Upper lobe of right lung (tissue), 1 donor: ENCODE data around the gene SET. TPM values are rescaled to one million over a fixed set of nuclear protein-coding genes. Genes with fewer than 3 reads are reported as not detected.

Experiments used
- ATAC-seq: fragments of 200-7000 bp; cut with Tn5 transposase; one replicate; pipeline ENCODE4 v1.9.1; 2020; ENCODE audit warnings: mild to moderate bottlenecking, moderate library complexity
- DNase-seq: peaks from one replicate; pipeline ENCODE4 v3.0.0-alpha.2; 2020
- H3K27ac ChIP-seq: fragments of 200-600 bp; one replicate; pipeline ENCODE4 v1.8.0; 2022
- H3K27me3 ChIP-seq: fragments of 200-600 bp; one replicate; pipeline ENCODE4 v1.8.0; 2022; ENCODE audit warnings: mild to moderate bottlenecking
- H3K36me3 ChIP-seq: fragments of 200-600 bp; one replicate; pipeline ENCODE4 v1.8.0; 2022
- H3K4me1 ChIP-seq: fragments of 200-600 bp; one replicate; pipeline ENCODE4 v1.8.0; 2022
- H3K4me3 ChIP-seq: fragments of 200-600 bp; one replicate; pipeline ENCODE4 v1.8.0; 2022; ENCODE audit warnings: mild to moderate bottlenecking
- H3K9me3 ChIP-seq: fragments of 200-600 bp; one replicate; pipeline ENCODE4 v1.8.0; 2022
- CTCF ChIP-seq: fragments of 200-600 bp; IDR thresholded peaks from one replicate; pipeline ENCODE4 v1.8.0; 2022; ENCODE audit warnings: antibody characterized with exemption
- intact Hi-C: fragments of 100-400 bp; cut with DNase I; formaldehyde crosslinking; loops from one replicate; pipeline ENCODE4 v1.11.0; 2022
- total RNA-seq: library from RNA; stranded (reverse); fragmentation: NEBNext Ultra II Directional; extraction: Animal tissue kit (Norgen Biotek cat#: 25700); gene quantifications from one replicate; pipeline ENCODE4 v1.2.1, GENCODE V29; 2021
- donor health status: DM: no; HTN: yes; CAD: no; lungs with severe emphysema.

The SET gene
- total RNA-seq, 1 donor from 2014 or later: 227 TPM

- intact Hi-C loops: no loop called here
- DNase-seq: peak; percentile 42
Observed at GRCh38 chr9:128701227-128701854, 12.3 kb downstream of the SET start.

GRCh38 chr9:128702445-128702948, 13.5 kb downstream of the SET start, which contains the start of gene PKN3:
PKN3 (plus strand) TSS chr9:128702503; CDS start chr9:128702916, 413 bp downstream.
- DNase-seq (peak; percentile 95), ATAC-seq (peak; percentile 95)
- peaks cover 9% of the 10 kb centered on the region for H3K4me1 ChIP-seq
- no peaks in the 10 kb centered on the region for H3K36me3 ChIP-seq
- H3K9me3 ChIP-seq: no peaks in the 10 kb centered on the region
- H3K4me3 ChIP-seq: peak within 1 kb of the TSS; percentile 77
- H3K27ac ChIP-seq: peak within 1 kb of the TSS; percentile 80
- no peaks in the 10 kb centered on the region for H3K27me3 ChIP-seq
- TF ChIP-seq CTCF: peak; percentile 82
- intact Hi-C loops: no loop called here

More at GRCh38 chr9:128701227-128701854, 12.3 kb downstream of the SET start:
- no peak overlapping the region for H3K4me3 ChIP-seq
- TF ChIP-seq CTCF: no peak
- no peak overlapping the region for H3K27ac ChIP-seq
- no peaks in the 10 kb centered on the region for H3K9me3 ChIP-seq
- no peak for ATAC-seq
- peaks cover 9% of the 10 kb centered on the region for H3K4me1 ChIP-seq
- H3K27me3 ChIP-seq: no peaks in the 10 kb centered on the region
- peaks cover 5% of the 10 kb centered on the region for H3K36me3 ChIP-seq

GRCh38 chr9:128702949-128703615, 14.1 kb downstream of the SET start:
- H3K27me3 ChIP-seq: no peaks in the 10 kb centered on the region
- peak; percentile 24 for ATAC-seq
- H3K9me3 ChIP-seq: no peaks in the 10 kb centered on the region
- no peak for TF ChIP-seq CTCF
- H3K36me3 ChIP-seq: no peaks in the 10 kb centered on the region
- peak overlapping the region; percentile 80 for H3K27ac ChIP-seq
- intact Hi-C loops: no loop called here
- peak overlapping the region; percentile 77 for H3K4me3 ChIP-seq
- peaks cover 9% of the 10 kb centered on the region for H3K4me1 ChIP-seq
- peak; percentile 69 for DNase-seq

GRCh38 chr9:128703616-128704355, 14.8 kb downstream of the SET start:
- DNase-seq: peak; percentile 68
- H3K27ac ChIP-seq: peak overlapping the region; percentile 80
- peaks cover 9% of the 10 kb centered on the region for H3K4me1 ChIP-seq
- H3K9me3 ChIP-seq: no peaks in the 10 kb centered on the region
- H3K36me3 ChIP-seq: no peaks in the 10 kb centered on the region
- ATAC-seq: peak; percentile 3
- no peak for TF ChIP-seq CTCF
- peak overlapping the region; percentile 77 for H3K4me3 ChIP-seq
- intact Hi-C loops: no loop called here
- no peaks in the 10 kb centered on the region for H3K27me3 ChIP-seq

GRCh38 chr9:128704356-128704670, 15.3 kb downstream of the SET start:
- H3K4me1 ChIP-seq: peaks cover 9% of the 10 kb centered on the region
- DNase-seq: peak; percentile 48
- H3K9me3 ChIP-seq: no peaks in the 10 kb centered on the region
- peak overlapping the region; percentile 77 for H3K4me3 ChIP-seq
- no peak for ATAC-seq
- intact Hi-C loops: no loop called here
- H3K27ac ChIP-seq: peak overlapping the region; percentile 80
- H3K36me3 ChIP-seq: no peaks in the 10 kb centered on the region
- H3K27me3 ChIP-seq: no peaks in the 10 kb centered on the region
- no peak for TF ChIP-seq CTCF
